AG04450 (cell line): ENCODE results near the gene GRB10. TPM values are rescaled to one million over a fixed set of nuclear protein-coding genes. Genes with fewer than 3 reads are reported as not detected.

Experiments used
- CTCF ChIA-PET: fragments of 300-600, 350-600 bp; formaldehyde crosslinking; extraction: SDS; loops from one replicate; lab custom pipeline; 2022; ENCODE audit warnings: antibody characterized with exemption, inconsistent platforms; lab: Charles Lee
- POLR2A ChIA-PET: fragments of 350-600 bp; formaldehyde crosslinking; extraction: SDS; loops from one replicate; lab custom pipeline; 2021; ENCODE audit warnings: antibody characterized with exemption, inconsistent platforms; lab: Yijun Ruan, JAX
- DNase-seq: peaks from one replicate; pipeline ENCODE4 v3.0.0-alpha.2; 2011; ENCODE audit warnings: low read depth, low spot score
- H3K27ac ChIP-seq: one replicate; pipeline ENCODE4 v1.5.1; 2012; ENCODE audit warnings: low read depth, low read length, control low read depth
- H3K27me3 ChIP-seq: one replicate; pipeline ENCODE4 v1.6.0; 2012; ENCODE audit warnings: low read length; ENCODE audit not compliant: control insufficient read depth, insufficient read depth
- H3K4me3 ChIP-seq: 2 replicates; pipeline ENCODE4 v1.5.1; 2011; ENCODE audit warnings: mild to moderate bottlenecking, low read depth, low read length, control low read depth
- H3K9me3 ChIP-seq: 2 replicates; pipeline ENCODE4 v1.5.1; 2012; ENCODE audit warnings: low read length; ENCODE audit not compliant: control insufficient read depth, insufficient read depth
- polyA plus RNA-seq: library from polyadenylated mRNA; depleted of rRNA; stranded (reverse); fragments of >200 nt; gene quantifications from 2 replicates; pipeline ENCODE4 v1.2.3, GENCODE V29; 2011
- TF ChIP-seq, protein P1 (sequence below): IDR thresholded peaks from 2 replicates; pipeline ENCODE4 v1.5.1; 2011; ENCODE audit warnings: low read depth, low read length, control low read depth, inconsistent platforms

GRB10 gene
- polyA plus RNA-seq, 1 experiment = 8.0 TPM

DNA sequence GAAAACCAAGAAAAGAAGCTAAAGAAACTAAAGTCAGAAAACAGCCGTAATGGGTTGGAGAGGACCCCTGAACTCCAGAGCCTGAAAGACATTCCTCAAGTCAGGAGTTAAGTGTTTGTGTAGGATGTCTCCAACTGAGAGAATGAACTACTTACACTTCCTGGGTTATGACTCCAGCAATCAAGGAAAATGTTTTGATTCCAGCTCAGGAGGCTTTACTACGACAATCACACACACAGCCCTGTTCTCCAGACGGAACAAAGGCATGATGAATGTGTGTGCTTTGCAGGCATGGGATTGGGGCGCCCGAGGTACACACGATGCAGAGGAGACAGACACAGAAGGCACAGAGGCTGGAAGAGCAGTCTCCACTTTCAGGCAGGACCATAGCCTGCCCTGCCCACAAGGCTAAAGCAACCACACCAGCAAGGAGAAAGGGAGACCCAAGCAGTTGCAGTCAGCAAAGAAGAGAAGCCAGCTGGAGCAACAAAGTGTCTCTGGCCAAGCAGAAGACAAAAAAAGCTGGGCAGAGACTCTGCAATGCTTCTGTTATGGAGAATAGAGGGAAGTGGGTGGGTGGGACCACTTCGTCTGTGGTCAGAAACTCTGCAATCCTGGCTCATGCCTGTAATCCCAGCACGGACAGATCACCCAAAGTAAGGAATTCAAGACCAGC lies 89.1 kb downstream of the GRB10 start:
- POLR2A ChIA-PET = no interaction called here
- no peaks in the 10 kb centered on the region for H3K9me3 ChIP-seq

DNA sequence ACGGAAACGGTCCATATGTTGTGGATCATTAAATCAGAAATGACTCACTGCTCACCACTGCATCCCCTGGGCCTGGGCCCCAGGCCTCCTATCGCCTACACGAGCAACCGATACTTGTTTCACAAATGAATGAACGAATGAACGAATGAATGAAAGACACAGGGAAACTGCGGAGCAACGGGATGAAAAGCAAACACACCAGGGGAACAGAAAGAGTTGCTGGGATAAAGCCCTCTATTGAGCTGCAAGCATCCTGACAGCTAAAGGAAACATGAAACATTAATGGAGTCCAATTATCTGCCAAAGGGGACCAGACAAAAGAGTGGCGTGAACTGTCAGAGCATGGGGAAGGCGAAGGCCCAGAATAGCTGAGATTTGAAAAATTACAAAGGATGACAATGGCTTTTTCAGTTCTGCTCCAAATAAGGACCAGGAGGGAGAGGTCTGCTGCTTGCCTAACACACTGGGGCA lies 92.1 kb downstream of the GRB10 start:
- Histone ChIP-seq H3K9me3 (no peaks in the 10 kb centered on the region), H3K4me3 (no peak overlapping the region), H3K27me3 (no peaks in the 10 kb centered on the region), H3K27ac (no peak overlapping the region)
- DNase-seq = no peak
- ChIA-PET POLR2A (no interaction called here), CTCF (no interaction called here)
- TF ChIP-seq, protein P1, sequence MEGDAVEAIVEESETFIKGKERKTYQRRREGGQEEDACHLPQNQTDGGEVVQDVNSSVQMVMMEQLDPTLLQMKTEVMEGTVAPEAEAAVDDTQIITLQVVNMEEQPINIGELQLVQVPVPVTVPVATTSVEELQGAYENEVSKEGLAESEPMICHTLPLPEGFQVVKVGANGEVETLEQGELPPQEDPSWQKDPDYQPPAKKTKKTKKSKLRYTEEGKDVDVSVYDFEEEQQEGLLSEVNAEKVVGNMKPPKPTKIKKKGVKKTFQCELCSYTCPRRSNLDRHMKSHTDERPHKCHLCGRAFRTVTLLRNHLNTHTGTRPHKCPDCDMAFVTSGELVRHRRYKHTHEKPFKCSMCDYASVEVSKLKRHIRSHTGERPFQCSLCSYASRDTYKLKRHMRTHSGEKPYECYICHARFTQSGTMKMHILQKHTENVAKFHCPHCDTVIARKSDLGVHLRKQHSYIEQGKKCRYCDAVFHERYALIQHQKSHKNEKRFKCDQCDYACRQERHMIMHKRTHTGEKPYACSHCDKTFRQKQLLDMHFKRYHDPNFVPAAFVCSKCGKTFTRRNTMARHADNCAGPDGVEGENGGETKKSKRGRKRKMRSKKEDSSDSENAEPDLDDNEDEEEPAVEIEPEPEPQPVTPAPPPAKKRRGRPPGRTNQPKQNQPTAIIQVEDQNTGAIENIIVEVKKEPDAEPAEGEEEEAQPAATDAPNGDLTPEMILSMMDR = no peak

More for the DNA sequence above, 89.1 kb downstream of the GRB10 start:
- TF ChIP-seq, protein P1 = no peak
- Histone ChIP-seq H3K27ac (no peak overlapping the region), H3K4me3 (no peak overlapping the region), H3K27me3 (no peaks in the 10 kb centered on the region)
- CTCF ChIA-PET = interaction anchor here (0.6 to 0.7 kb wide), 2 partner anchors 9 to 378 kb away, joined by 3 to 4 read pairs; no protein-coding TSS in a partner anchor
- DNase-seq = no peak

DNA sequence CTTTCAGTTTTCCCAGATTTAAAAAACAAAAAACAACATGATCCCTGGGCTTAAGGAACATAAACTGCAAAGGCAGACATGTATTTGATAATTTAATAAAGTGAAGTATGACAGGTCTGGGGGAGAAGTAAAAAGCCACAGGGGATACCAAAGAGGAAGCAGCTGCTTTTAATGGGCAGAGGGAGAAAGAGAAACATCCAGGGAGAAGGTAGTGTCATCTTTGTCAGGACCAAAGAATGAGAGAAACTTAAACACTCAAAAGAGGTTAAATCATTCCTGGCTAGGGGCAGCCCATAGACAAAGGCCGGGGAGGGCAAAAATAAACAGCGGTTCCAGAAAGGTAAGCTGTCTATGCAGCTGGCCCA lies 94.5 kb downstream of the GRB10 start:
- no peaks in the 10 kb centered on the region for H3K27me3 ChIP-seq
- POLR2A ChIA-PET = no interaction called here
- H3K4me3 ChIP-seq = no peak overlapping the region
- DNase-seq = no peak
- TF ChIP-seq, protein P1 = no peak
- H3K27ac ChIP-seq = no peak overlapping the region
- CTCF ChIA-PET = interaction anchor here (0.6 to 1.8 kb wide), 3 partner anchors 40 to 473 kb away, joined by 3 to 8 read pairs (median 3); no protein-coding TSS in a partner anchor
- H3K9me3 ChIP-seq = no peaks in the 10 kb centered on the region

DNA sequence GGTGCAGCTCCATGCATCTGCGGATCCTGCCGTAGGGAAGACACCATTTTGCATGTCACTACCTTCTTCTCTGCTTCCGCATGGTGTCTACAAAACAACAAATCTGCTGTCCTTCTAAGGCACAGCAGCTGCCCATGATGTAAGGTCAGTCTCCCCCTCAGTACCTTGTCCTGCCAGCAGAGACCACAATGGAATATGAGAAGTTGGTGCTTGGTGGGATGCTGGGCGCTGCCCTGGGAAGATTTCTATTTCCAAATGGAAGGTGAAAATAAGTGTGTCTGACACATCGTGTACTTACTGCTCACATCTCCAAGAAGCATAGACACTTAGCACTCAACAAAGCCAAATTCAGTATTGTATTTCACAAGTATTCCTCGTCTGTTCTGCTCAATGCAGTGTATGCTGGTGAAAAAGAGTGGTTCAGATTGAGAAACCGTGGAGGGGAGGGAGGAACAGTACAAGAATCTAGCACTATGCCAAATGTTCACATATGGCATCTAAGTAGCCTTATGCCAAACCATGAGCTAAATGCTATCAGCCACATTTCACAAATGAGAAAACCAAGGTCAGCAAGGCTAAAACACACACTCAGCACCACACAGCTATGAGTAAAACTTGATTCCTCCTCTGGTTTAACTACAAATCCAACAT lies 95.0 kb downstream of the GRB10 start:
- CTCF ChIA-PET = interaction anchor here (0.6 to 1.8 kb wide), 3 partner anchors 40 to 473 kb away, joined by 3 to 8 read pairs (median 3); no protein-coding TSS in a partner anchor
- TF ChIP-seq, protein P1 = no peak
- Histone ChIP-seq H3K4me3 (no peak overlapping the region), H3K27me3 (no peaks in the 10 kb centered on the region), H3K27ac (no peak overlapping the region), H3K9me3 (no peaks in the 10 kb centered on the region)
- no peak for DNase-seq
- POLR2A ChIA-PET = no interaction called here

DNA sequence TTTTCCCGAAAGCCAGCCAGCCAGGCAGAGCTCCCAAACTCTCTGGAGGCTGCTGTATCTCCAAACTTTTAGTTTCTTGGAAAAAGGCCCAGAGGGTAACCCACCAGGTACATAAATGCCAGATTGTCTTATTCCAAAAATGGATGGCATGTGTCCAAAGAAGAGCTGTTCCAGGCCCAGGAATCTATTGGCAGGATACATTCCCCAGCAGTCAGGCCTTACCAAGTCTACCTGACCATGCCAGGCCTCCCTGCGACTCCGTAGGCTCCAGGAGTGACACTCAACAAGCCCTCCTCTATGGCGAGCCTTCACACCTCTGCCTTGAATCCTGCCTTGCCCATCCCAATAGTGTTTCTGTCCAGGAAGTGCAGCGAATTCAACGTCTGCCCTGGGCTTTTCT lies 95.6 kb downstream of the GRB10 start:
- Histone ChIP-seq H3K9me3 (no peaks in the 10 kb centered on the region), H3K27me3 (no peaks in the 10 kb centered on the region), H3K27ac (no peak overlapping the region), H3K4me3 (no peak overlapping the region)
- POLR2A ChIA-PET = no interaction called here
- CTCF ChIA-PET = interaction anchor here (1.1 to 1.8 kb wide), 2 partner anchors 219 to 474 kb away, joined by 3 to 8 read pairs; no protein-coding TSS in a partner anchor
- no peak for DNase-seq
- TF ChIP-seq, protein P1 = no peak
